ENCODE results near the gene CTXN1.
A peak's percentile ranks its signal among the peaks of the same experiment; 100 is the strongest.

Gene CTXN1

DNA sequence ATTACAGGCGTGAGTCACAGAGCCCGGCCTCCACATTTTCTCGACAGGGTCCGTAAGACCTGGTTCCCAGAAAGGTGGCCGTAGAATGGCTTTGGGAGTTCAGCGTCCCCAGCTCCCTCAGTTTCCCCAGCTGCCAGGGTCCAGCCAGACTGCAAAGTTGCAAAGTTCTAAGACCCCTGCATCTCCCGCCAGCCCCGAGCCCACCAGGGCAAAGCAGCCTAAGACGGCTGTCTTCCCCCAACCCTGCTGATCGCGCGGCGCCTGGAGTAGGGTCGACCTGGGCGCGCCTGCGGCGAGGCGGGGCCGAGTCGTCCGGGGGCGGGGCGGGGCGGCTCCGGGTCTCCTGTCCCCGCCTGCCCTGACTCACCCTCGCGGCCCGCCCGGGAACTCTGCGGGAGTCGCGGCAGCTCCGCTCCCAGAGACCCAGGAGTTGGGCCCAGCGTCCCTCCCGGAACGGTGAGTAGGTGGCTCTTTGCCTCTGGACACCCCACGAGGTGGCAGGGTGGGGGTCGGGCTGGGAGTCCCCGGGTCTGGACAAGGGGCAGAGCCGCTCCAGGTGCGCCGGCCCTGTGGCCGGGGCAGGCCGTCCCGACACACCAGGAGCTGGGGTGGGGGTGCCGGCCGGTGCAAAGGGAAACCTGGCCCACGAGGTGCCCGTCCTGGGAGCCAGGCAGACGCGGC is 37.6 kb downstream of the CTXN1 start, which contains the start of gene LRRC8E (continued):
- TF ChIP-seq, protein P1, sequence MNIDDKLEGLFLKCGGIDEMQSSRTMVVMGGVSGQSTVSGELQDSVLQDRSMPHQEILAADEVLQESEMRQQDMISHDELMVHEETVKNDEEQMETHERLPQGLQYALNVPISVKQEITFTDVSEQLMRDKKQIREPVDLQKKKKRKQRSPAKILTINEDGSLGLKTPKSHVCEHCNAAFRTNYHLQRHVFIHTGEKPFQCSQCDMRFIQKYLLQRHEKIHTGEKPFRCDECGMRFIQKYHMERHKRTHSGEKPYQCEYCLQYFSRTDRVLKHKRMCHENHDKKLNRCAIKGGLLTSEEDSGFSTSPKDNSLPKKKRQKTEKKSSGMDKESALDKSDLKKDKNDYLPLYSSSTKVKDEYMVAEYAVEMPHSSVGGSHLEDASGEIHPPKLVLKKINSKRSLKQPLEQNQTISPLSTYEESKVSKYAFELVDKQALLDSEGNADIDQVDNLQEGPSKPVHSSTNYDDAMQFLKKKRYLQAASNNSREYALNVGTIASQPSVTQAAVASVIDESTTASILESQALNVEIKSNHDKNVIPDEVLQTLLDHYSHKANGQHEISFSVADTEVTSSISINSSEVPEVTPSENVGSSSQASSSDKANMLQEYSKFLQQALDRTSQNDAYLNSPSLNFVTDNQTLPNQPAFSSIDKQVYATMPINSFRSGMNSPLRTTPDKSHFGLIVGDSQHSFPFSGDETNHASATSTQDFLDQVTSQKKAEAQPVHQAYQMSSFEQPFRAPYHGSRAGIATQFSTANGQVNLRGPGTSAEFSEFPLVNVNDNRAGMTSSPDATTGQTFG (tag by site-specific recombination; IDR thresholded peaks at IDR 0.05; ENCODE audit: borderline replicate concordance): no peak
- no peak for TF ChIP-seq GFI1B (tag by site-specific recombination; IDR thresholded peaks at IDR 0.05)
- TF ChIP-seq ZNF221 (tag by site-specific recombination; IDR thresholded peaks at IDR 0.05; ENCODE audit: borderline replicate concordance): no peak
- peak; percentile 54 for TF ChIP-seq SP2 (tag by site-specific recombination; IDR thresholded peaks at IDR 0.05)
- TF ChIP-seq, protein P2, sequence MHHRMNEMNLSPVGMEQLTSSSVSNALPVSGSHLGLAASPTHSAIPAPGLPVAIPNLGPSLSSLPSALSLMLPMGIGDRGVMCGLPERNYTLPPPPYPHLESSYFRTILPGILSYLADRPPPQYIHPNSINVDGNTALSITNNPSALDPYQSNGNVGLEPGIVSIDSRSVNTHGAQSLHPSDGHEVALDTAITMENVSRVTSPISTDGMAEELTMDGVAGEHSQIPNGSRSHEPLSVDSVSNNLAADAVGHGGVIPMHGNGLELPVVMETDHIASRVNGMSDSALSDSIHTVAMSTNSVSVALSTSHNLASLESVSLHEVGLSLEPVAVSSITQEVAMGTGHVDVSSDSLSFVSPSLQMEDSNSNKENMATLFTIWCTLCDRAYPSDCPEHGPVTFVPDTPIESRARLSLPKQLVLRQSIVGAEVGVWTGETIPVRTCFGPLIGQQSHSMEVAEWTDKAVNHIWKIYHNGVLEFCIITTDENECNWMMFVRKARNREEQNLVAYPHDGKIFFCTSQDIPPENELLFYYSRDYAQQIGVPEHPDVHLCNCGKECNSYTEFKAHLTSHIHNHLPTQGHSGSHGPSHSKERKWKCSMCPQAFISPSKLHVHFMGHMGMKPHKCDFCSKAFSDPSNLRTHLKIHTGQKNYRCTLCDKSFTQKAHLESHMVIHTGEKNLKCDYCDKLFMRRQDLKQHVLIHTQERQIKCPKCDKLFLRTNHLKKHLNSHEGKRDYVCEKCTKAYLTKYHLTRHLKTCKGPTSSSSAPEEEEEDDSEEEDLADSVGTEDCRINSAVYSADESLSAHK (tag by site-specific recombination; IDR thresholded peaks at IDR 0.05): no peak
- peak; percentile 55; the same call in 1 of the 2 replicates for TF ChIP-seq ZNF561 (tag by site-specific recombination; IDR thresholded peaks at IDR 0.05; ENCODE audit: borderline replicate concordance)
- TF ChIP-seq MZF1 (tag by site-specific recombination; IDR thresholded peaks at IDR 0.05; ENCODE audit: borderline replicate concordance): no peak
- TF ChIP-seq, protein P3, sequence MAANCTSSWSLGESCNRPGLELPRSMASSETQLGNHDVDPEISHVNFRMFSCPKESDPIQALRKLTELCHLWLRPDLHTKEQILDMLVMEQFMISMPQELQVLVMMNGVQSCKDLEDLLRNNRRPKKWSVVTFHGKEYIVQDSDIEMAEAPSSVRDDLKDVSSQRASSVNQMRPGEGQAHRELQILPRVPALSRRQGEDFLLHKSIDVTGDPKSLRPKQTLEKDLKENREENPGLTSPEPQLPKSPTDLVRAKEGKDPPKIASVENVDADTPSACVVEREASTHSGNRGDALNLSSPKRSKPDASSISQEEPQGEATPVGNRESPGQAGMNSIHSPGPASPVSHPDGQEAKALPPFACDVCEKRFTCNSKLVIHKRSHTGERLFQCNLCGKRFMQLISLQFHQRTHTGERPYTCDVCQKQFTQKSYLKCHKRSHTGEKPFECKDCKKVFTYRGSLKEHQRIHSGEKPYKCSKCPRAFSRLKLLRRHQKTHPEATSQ (tag by site-specific recombination; IDR thresholded peaks at IDR 0.05): no peak
- no peak for TF ChIP-seq ZNF707 (tag by site-specific recombination; IDR thresholded peaks at IDR 0.05)
- TF ChIP-seq, protein P4, sequence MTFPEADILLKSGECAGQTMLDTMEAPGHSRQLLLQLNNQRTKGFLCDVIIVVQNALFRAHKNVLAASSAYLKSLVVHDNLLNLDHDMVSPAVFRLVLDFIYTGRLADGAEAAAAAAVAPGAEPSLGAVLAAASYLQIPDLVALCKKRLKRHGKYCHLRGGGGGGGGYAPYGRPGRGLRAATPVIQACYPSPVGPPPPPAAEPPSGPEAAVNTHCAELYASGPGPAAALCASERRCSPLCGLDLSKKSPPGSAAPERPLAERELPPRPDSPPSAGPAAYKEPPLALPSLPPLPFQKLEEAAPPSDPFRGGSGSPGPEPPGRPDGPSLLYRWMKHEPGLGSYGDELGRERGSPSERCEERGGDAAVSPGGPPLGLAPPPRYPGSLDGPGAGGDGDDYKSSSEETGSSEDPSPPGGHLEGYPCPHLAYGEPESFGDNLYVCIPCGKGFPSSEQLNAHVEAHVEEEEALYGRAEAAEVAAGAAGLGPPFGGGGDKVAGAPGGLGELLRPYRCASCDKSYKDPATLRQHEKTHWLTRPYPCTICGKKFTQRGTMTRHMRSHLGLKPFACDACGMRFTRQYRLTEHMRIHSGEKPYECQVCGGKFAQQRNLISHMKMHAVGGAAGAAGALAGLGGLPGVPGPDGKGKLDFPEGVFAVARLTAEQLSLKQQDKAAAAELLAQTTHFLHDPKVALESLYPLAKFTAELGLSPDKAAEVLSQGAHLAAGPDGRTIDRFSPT (tag by site-specific recombination; IDR thresholded peaks at IDR 0.05): 0 out of 2 replicates have a peak, but pooled peaks have one; percentile 41
- no peak for TF ChIP-seq SALL2 (tag by site-specific recombination; IDR thresholded peaks at IDR 0.05; ENCODE audit: borderline replicate concordance)
- TF ChIP-seq ZNF777 (tag by site-specific recombination; IDR thresholded peaks at IDR 0.05; ENCODE audit: borderline replicate concordance): no peak
- TF ChIP-seq, protein P5, sequence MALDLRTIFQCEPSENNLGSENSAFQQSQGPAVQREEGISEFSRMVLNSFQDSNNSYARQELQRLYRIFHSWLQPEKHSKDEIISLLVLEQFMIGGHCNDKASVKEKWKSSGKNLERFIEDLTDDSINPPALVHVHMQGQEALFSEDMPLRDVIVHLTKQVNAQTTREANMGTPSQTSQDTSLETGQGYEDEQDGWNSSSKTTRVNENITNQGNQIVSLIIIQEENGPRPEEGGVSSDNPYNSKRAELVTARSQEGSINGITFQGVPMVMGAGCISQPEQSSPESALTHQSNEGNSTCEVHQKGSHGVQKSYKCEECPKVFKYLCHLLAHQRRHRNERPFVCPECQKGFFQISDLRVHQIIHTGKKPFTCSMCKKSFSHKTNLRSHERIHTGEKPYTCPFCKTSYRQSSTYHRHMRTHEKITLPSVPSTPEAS (tag by site-specific recombination; IDR thresholded peaks at IDR 0.05): 0 out of 2 replicates have a peak, but pooled peaks have one; percentile 35
- TF ChIP-seq, protein P6, sequence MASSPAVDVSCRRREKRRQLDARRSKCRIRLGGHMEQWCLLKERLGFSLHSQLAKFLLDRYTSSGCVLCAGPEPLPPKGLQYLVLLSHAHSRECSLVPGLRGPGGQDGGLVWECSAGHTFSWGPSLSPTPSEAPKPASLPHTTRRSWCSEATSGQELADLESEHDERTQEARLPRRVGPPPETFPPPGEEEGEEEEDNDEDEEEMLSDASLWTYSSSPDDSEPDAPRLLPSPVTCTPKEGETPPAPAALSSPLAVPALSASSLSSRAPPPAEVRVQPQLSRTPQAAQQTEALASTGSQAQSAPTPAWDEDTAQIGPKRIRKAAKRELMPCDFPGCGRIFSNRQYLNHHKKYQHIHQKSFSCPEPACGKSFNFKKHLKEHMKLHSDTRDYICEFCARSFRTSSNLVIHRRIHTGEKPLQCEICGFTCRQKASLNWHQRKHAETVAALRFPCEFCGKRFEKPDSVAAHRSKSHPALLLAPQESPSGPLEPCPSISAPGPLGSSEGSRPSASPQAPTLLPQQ (tag by site-specific recombination; IDR thresholded peaks at IDR 0.05): peak; percentile 81
- 0 out of 2 replicates have a peak, but pooled peaks have one; percentile 69 for TF ChIP-seq IKZF3 (tag by site-specific recombination; IDR thresholded peaks at IDR 0.05)
- TF ChIP-seq ZNF169 (tag by site-specific recombination; IDR thresholded peaks at IDR 0.05): no peak
- TF ChIP-seq MYNN (tag by site-specific recombination; IDR thresholded peaks at IDR 0.05; ENCODE audit: borderline replicate concordance): no peak
- TF ChIP-seq ZNF114 (tag by site-specific recombination; IDR thresholded peaks at IDR 0.05): no peak
- no peak for TF ChIP-seq ZNF157 (tag by site-specific recombination; IDR thresholded peaks at IDR 0.05)
- TF ChIP-seq RBAK (tag by site-specific recombination; IDR thresholded peaks at IDR 0.05): no peak
- no peak for TF ChIP-seq ZNF248 (tag by site-specific recombination; IDR thresholded peaks at IDR 0.05)
- no peak for TF ChIP-seq PRDM1 (tag by site-specific recombination; IDR thresholded peaks at IDR 0.05)
- TF ChIP-seq FEZF1 (tag by site-specific recombination; IDR thresholded peaks at IDR 0.05): no peak
- TF ChIP-seq, protein P7, sequence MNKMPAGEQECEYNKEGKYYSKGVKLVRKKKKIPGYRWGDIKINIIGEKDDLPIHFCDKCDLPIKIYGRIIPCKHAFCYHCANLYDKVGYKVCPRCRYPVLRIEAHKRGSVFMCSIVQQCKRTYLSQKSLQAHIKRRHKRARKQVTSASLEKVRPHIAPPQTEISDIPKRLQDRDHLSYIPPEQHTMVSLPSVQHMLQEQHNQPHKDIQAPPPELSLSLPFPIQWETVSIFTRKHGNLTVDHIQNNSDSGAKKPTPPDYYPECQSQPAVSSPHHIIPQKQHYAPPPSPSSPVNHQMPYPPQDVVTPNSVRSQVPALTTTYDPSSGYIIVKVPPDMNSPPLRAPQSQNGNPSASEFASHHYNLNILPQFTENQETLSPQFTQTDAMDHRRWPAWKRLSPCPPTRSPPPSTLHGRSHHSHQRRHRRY (tag by site-specific recombination; IDR thresholded peaks at IDR 0.05): no peak
- no peak for TF ChIP-seq ZNF610 (tag by site-specific recombination; IDR thresholded peaks at IDR 0.05; ENCODE audit: borderline replicate concordance)
- peak; percentile 99 for TF ChIP-seq GLIS1 (tag by site-specific recombination; IDR thresholded peaks at IDR 0.05)
- no peak for TF ChIP-seq ZNF16 (tag by site-specific recombination; IDR thresholded peaks at IDR 0.05; ENCODE audit: low read depth)
